Right lobe of liver (tissue), 6 donors: Measurements from ENCODE around the gene AHR. TPM values are rescaled to one million over a fixed set of nuclear protein-coding genes. Genes with fewer than 3 reads are reported as not detected.

Experiments used
- ATAC-seq, 4 donors: fragments of 200-7000 bp; cut with Tn5 transposase; one replicate each; pipeline ENCODE4 v1.9.1; 2020; ENCODE audit warnings: mild to moderate bottlenecking in 4 of 4, moderate library complexity in 4 of 4
- DNase-seq, 3 donors: peaks; one replicate each; pipeline ENCODE4 v3.0.0-alpha.2; 2020
- H3K27ac ChIP-seq, 3 donors: fragments of 200-600 bp; one replicate each; pipeline ENCODE4 v1.8.0; 2022
- H3K27me3 ChIP-seq, 2 donors: fragments of 200-600 bp; one replicate each; pipeline ENCODE4 v1.8.0; 2022
- H3K36me3 ChIP-seq, 4 donors: fragments of 200-600 bp; sonication (generic) in 1 of 4; one replicate each; pipeline versions ENCODE4 v1.5.1 to v1.8.0; 2017 to 2022; ENCODE audit warnings: control low read depth in 1 of 4
- H3K4me1 ChIP-seq, 4 donors: fragments of 200-600 bp; sonication (generic) in 1 of 4; one replicate each; pipeline versions ENCODE4 v1.5.1 to v1.8.0; 2017 to 2022; ENCODE audit warnings: control low read depth in 1 of 4
- H3K4me3 ChIP-seq, 3 donors: fragments of 200-600 bp; one replicate each; pipeline ENCODE4 v1.8.0; 2022
- H3K9me3 ChIP-seq, 4 donors: fragments of 200-600 bp; sonication (generic) in 1 of 4; one replicate each; pipeline versions ENCODE4 v1.5.1 to v1.8.0; 2017 to 2022; ENCODE audit warnings: control low read depth in 1 of 4
- POLR2A ChIP-seq: fragments of 450-650 bp; IDR thresholded peaks from one replicate; pipeline ENCODE4 v1.6.1; 2017; ENCODE audit warnings: antibody characterized with exemption, mild to moderate bottlenecking
- WGBS: methylation state at CpG from one replicate; pipeline ENCODE4 v1.1.6; 2018; ENCODE audit warnings: low coverage, low lambda C conversion rate; ENCODE audit not compliant: insufficient coverage; ENCODE audit errors: missing lambda C conversion rate; 5-methylcytosine and 5-hydroxymethylcytosine counted together
- intact Hi-C, 2 donors: fragments of 100-400 bp; cut with DNase I; formaldehyde crosslinking; loops; one replicate each; pipeline versions ENCODE4 v1.11.2 to v1.14.1; 2022
- total RNA-seq, 6 experiments: library from RNA; depleted of rRNA in 2 of 6; stranded (reverse); fragments of >200 nt in 2 of 6; fragmentation: NEBNext Ultra II Directional in 3 of 6; extraction: Animal tissue kit (Norgen Biotek cat#: 25700) in 3 of 6; gene quantifications; one replicate each; pipeline versions ENCODE4 v1.1.0 to v1.2.4, GENCODE V29; 2016 to 2023
- TF ChIP-seq, protein P1 (sequence below), 4 donors: fragments of 200-600 bp in 3 of 4; fragments of 450-650 bp in 1 of 4; IDR thresholded peaks; one replicate each; pipeline versions ENCODE4 v1.5.1 to v1.8.0; 2016 to 2022; ENCODE audit warnings: antibody characterized with exemption in 4 of 4, mild to moderate bottlenecking in 2 of 4
- donor health status: DM: no; HTN: yes; CAD: no.
- donor health status: DM: no; HTN: no; CAD: no.
- donor health status: DM: no; HTN: no; CAD: no.
- donor health status: DM: no; HTN: yes; CAD: no.
- donor health status: DM: no; HTN: yes; CAD: no.

The AHR gene
- total RNA-seq, 6 experiments from 2014 or later: 31.2 to 67.9 (median 41.0) TPM

GRCh38 chr7:17331891-17332501 is 33.5 kb downstream of the AHR start:
- ATAC-seq: no peak
- Histone ChIP-seq H3K9me3 (no peaks in the 10 kb centered on the region), H3K36me3 (peaks cover 0 to 67% (median 18%) of the 10 kb centered on the region in 4 donors), H3K27me3 (no peaks in the 10 kb centered on the region), H3K4me1 (no peaks in the 10 kb centered on the region), H3K4me3 (no peak overlapping the region), H3K27ac (no peak overlapping the region)
- TF ChIP-seq, protein P1, sequence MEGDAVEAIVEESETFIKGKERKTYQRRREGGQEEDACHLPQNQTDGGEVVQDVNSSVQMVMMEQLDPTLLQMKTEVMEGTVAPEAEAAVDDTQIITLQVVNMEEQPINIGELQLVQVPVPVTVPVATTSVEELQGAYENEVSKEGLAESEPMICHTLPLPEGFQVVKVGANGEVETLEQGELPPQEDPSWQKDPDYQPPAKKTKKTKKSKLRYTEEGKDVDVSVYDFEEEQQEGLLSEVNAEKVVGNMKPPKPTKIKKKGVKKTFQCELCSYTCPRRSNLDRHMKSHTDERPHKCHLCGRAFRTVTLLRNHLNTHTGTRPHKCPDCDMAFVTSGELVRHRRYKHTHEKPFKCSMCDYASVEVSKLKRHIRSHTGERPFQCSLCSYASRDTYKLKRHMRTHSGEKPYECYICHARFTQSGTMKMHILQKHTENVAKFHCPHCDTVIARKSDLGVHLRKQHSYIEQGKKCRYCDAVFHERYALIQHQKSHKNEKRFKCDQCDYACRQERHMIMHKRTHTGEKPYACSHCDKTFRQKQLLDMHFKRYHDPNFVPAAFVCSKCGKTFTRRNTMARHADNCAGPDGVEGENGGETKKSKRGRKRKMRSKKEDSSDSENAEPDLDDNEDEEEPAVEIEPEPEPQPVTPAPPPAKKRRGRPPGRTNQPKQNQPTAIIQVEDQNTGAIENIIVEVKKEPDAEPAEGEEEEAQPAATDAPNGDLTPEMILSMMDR (IDR thresholded peaks at IDR 0.05): no peak
- no peak for TF ChIP-seq POLR2A
- intact Hi-C loops: no loop called here
- WGBS: 96% methylated on average over 2 of the region's 2 CpGs
- DNase-seq: no peak

GRCh38 chr7:17333221-17333620 is 34.8 kb downstream of the AHR start:
- no peak overlapping the region for H3K4me3 ChIP-seq
- no peaks in the 10 kb centered on the region for H3K27me3 ChIP-seq
- H3K36me3 ChIP-seq: peaks cover 0 to 62% (median 19%) of the 10 kb centered on the region in 4 donors
- DNase-seq (no peak), ATAC-seq (no peak)
- H3K27ac ChIP-seq: no peak overlapping the region
- H3K4me1 ChIP-seq: no peaks in the 10 kb centered on the region
- no peaks in the 10 kb centered on the region for H3K9me3 ChIP-seq
- intact Hi-C loops: no loop called here
- TF ChIP-seq POLR2A: no peak
- TF ChIP-seq, protein P1 (IDR thresholded peaks at IDR 0.05): no peak

- H3K27ac ChIP-seq: peak overlapping the region in 1 of 3 donors; percentile 11
Measured at GRCh38 chr7:17336168-17336567, 37.7 kb downstream of the AHR start.

GRCh38 chr7:17339139-17339538 is 40.7 kb downstream of the AHR start:
- no peaks in the 10 kb centered on the region for H3K27me3 ChIP-seq
- intact Hi-C loops: no loop called here
- 31% methylated on average over 2 of the region's 2 CpGs for WGBS
- TF ChIP-seq, protein P1 (IDR thresholded peaks at IDR 0.05): no peak
- no peak for TF ChIP-seq POLR2A
- no peak for DNase-seq
- no peak overlapping the region for H3K4me3 ChIP-seq
- peaks cover 0 to 55% (median 6%) of the 10 kb centered on the region in 4 donors for H3K36me3 ChIP-seq
- ATAC-seq: peak; percentile 33 to 68 (median 56)
- peaks cover 0 to 7% (median 0%) of the 10 kb centered on the region in 4 donors for H3K4me1 ChIP-seq
- no peaks in the 10 kb centered on the region for H3K9me3 ChIP-seq
- no peak overlapping the region for H3K27ac ChIP-seq

More at GRCh38 chr7:17336168-17336567, 37.7 kb downstream of the AHR start:
- Histone ChIP-seq H3K9me3 (no peaks in the 10 kb centered on the region), H3K36me3 (peaks cover 0 to 67% (median 11%) of the 10 kb centered on the region in 4 donors), H3K4me1 (peaks cover 0 to 2% (median 0%) of the 10 kb centered on the region in 4 donors), H3K27me3 (no peaks in the 10 kb centered on the region), H3K4me3 (no peak overlapping the region)
- 71% methylated on average over 4 of the region's 4 CpGs for WGBS
- TF ChIP-seq, protein P1 (IDR thresholded peaks at IDR 0.05): no peak
- no peak for TF ChIP-seq POLR2A
- intact Hi-C loops: no loop called here
- DNase-seq (no peak), ATAC-seq (peak in 1 of 4 donors; percentile 31)
